ENCODE data around the gene PPIB. TPM values are rescaled to one million over a fixed set of nuclear protein-coding genes. Genes with fewer than 3 reads are reported as not detected.

The PPIB gene
- total RNA-seq, 1 donor from 2014 or later = 515 TPM

DNA sequence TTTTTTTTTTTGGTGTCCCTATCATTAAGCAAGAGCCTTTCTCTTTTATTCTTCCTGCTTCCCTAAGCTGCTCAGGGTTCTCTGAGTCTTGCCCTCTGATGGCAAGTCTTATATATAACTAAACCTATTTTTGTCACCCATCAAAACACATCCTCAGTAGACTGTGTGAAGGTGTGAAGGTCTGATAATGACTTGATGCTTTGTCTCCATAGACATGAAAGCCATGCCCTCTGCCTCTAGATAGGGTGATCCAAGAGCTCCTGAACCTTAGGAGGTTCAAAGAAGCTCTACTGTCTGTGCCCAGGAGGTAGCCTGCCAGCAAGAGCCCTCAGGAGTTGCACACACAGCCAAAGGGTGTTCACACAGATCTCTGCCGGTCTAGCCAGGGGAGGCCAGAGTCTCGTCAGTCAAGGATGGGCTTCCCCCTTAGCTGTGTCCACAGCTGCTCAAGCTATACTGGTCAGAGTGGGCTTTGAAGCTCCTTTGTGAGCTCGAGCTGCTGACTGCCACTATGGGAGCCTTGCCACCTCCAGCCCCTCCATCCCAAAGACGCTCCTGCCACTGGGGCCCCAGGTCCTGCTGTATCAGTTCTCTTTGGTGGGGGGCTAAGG lies 24.4 kb downstream of the PPIB start:
- TF ChIP-seq, protein P1, sequence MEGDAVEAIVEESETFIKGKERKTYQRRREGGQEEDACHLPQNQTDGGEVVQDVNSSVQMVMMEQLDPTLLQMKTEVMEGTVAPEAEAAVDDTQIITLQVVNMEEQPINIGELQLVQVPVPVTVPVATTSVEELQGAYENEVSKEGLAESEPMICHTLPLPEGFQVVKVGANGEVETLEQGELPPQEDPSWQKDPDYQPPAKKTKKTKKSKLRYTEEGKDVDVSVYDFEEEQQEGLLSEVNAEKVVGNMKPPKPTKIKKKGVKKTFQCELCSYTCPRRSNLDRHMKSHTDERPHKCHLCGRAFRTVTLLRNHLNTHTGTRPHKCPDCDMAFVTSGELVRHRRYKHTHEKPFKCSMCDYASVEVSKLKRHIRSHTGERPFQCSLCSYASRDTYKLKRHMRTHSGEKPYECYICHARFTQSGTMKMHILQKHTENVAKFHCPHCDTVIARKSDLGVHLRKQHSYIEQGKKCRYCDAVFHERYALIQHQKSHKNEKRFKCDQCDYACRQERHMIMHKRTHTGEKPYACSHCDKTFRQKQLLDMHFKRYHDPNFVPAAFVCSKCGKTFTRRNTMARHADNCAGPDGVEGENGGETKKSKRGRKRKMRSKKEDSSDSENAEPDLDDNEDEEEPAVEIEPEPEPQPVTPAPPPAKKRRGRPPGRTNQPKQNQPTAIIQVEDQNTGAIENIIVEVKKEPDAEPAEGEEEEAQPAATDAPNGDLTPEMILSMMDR (conservative IDR thresholded peaks at IDR 0.05; ENCODE audit: low read depth, low read length) = no peak
- H3K4me3 ChIP-seq (ENCODE audit: low read depth, low read length) = no peak overlapping the region
- no peak for DNase-seq (ENCODE audit: low read depth)

DNA sequence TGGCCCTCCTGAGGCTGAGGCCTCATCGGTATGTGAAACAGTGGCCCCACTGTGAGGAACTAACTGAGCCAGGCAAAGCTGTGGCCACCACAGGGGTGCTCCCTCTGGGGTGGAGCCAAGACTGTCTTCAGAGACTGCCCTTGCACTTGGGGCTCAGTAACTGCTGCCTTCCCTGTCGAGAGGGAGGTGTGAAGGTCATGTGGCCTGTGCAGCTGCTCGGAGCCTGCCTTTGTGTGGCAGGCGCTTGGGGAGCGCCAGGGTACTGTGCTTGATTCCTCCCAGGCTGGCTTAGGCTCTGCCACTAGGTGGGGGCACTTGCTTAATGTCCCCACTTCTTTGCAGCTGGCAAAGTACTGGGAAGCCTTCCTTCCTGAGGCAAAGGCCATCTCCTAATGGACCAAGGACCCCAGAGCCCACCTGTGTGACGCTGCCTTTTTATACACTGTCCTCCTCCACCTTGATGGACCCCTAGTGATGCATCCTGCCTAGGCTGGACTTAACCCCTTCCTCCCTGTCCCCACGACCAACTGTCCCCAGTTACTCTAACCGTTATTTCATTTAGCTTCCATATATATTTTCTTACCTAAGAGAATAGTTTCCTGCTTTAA lies 25.5 kb downstream of the PPIB start:
- DNase-seq (ENCODE audit: low read depth) = no peak
- TF ChIP-seq, protein P1 (conservative IDR thresholded peaks at IDR 0.05; ENCODE audit: low read depth, low read length) = no peak
- H3K4me3 ChIP-seq (ENCODE audit: low read depth, low read length) = no peak overlapping the region

DNA sequence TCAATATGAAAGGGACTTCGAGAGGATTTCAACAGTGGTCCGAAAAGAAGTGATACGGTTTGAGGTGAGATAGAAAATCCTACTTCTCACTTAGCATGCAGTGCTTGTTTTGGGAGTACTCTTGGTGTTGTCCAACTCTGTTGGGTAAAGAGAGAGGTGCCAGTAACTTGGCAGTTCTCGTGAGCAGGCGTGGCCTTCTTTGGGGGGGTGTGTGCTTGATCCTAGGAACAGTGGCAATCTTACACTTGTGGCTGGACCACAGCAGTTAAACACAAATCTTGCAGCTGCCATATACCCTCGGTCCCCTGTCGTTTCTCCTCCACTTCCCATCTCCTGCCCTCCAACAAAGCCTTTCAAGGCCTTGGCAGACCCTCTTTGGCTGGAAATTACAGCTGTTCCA lies 26.5 kb downstream of the PPIB start:
- TF ChIP-seq, protein P1 (conservative IDR thresholded peaks at IDR 0.05; ENCODE audit: low read depth, low read length) = no peak
- no peak for DNase-seq (ENCODE audit: low read depth)
- no peak overlapping the region for H3K4me3 ChIP-seq (ENCODE audit: low read depth, low read length)

DNA sequence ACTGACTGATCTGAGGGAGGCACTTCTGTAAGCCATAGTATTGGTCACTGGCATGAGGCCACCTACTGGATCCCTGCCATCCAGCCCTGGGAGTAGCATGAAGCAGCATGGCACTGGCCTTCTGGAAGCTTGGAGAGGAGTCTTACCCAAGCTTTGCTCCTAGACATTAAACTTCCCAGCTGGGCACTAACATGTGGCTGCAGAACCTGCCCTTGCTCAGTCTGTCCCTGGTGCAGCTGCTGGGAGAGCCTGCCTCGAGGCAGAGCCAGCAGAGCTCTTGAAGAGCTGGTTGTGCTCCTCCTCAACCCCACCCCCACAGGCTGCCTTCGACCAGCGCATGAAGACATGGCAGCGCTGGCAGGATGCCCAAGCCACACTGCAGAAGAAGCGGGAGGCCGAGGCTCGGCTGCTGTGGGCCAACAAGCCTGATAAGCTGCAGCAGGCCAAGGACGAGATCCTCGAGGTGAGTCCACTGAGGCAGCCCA lies 28.4 kb downstream of the PPIB start:
- no peak for DNase-seq (ENCODE audit: low read depth)
- H3K4me3 ChIP-seq (ENCODE audit: low read depth, low read length) = no peak overlapping the region
- TF ChIP-seq, protein P1 (conservative IDR thresholded peaks at IDR 0.05; ENCODE audit: low read depth, low read length) = no peak

DNA sequence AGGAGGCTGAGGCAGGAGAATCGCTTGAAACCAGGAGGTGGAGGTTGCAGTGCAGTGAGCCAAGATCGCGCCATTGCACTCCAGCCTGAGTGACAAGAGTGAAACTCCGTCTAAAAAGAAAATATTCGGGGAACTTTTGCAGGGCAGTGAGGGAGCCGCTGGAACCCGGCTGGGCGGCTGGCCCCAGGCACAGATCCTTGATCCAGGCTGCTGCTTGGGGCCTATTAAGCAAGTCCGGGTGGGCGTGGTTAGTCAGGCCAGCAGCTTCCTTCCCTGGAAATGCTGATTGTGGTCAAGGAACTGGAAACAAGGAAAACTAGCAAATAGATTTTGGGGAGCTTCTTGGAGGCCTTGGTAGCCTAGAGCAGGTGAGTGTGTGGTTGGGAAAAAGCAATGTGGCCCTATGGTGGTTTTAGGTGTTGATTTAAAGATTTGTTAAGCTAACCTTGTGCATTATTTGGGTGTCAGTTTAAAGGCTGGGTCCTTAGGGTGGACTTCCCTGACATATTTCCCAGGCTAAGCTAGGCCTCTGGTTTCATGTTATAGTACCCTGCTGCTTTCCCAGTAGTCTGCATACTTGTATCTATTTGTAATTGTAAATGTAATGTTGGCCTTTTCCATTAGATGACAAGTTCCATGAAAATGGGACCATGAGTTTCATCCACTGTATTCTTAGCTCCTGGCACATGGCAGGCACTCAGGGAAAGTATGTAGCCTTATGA lies 29.0 kb downstream of the PPIB start:
- TF ChIP-seq, protein P1 (conservative IDR thresholded peaks at IDR 0.05; ENCODE audit: low read depth, low read length) = no peak
- H3K4me3 ChIP-seq (ENCODE audit: low read depth, low read length) = no peak overlapping the region
- no peak for DNase-seq (ENCODE audit: low read depth)

DNA sequence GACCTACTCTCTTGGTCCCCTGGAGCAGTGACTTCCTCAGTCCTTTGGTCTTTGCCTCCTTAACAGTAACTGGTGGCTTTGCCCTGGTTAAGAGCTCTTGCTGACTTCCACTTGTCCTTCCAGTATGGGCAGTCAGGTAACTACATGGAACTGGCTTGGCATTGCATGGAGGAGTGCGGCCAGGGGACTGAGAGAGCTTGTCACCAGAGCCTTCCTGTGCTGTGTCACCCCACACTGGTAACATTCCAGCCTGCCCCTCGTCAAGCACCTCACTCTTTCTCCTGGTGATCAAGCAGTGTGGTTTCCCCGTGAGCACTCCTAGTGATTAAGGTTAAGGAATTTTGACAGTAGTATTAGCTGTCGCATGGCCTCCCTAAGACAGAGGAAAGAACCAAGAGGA lies 30.6 kb downstream of the PPIB start:
- TF ChIP-seq, protein P1 (conservative IDR thresholded peaks at IDR 0.05; ENCODE audit: low read depth, low read length) = no peak
- DNase-seq (ENCODE audit: low read depth) = no peak
- H3K4me3 ChIP-seq (ENCODE audit: low read depth, low read length) = no peak overlapping the region

All from epithelial cell of proximal tubule (primary cell).